GM12865 (cell line): Measurements from ENCODE around the gene CIC.

ENCODE experiments used
- DNase-seq: peaks from one replicate; pipeline ENCODE4 v3.0.0; 2010; ENCODE audit warnings: low read depth
- H3K4me3 ChIP-seq: 2 replicates; pipeline ENCODE4 v1.5.1; 2011; ENCODE audit warnings: mild to moderate bottlenecking, low read depth, low read length, control low read depth
- CTCF ChIP-seq: IDR thresholded peaks from 2 replicates; pipeline ENCODE4 v1.5.1; 2011; ENCODE audit warnings: low read length, control low read depth, low read depth, inconsistent platforms; ENCODE audit not compliant: insufficient read depth; ENCODE audit errors: missing control alignments

Gene CIC

DNA sequence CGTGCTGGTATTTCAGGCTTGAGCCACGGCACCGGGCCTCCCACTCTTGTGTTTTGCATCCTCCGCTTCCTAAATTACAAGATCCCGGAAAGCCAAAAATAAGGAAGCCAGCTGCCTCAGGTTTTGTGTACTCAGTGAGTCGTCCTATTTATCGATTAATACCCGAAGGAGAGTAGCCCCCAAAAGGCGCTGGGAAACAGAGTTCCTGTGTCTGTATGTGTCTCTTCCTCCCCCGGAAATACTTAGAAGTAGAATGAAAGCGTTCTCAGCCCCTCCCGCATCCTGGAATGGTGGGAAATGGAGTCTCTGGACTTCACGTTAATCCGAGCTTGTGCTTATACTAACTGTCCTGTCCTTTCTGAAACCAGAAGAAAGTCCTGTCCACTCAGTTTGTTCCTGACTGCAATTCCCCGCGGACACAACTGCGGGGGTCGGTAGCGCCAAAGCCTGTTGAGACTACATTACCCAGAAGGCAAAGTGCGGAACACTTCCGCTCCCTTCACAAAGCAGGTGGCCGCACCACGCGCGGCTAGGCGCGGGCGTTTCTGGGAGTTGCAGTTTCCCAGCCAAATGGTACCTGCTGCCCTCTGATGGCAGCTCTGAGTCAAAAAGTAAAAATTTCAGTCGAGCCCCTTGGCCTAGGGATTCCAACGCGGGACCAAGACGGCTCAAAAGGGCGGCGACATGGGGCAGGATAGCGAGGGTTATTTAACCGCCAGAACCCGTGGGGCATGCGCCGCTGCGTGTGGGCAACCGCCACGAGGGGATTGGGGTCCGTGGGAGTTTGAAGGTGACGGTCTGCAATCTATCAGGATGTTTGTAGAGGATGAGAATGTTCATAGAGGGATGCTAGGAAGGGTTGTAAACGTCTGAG lies 24.5 kb upstream of the CIC start:
- TF ChIP-seq CTCF, result peak; percentile 66
- DNase-seq, result peak; percentile 96
- peak overlapping the region; percentile 88 for H3K4me3 ChIP-seq

DNA sequence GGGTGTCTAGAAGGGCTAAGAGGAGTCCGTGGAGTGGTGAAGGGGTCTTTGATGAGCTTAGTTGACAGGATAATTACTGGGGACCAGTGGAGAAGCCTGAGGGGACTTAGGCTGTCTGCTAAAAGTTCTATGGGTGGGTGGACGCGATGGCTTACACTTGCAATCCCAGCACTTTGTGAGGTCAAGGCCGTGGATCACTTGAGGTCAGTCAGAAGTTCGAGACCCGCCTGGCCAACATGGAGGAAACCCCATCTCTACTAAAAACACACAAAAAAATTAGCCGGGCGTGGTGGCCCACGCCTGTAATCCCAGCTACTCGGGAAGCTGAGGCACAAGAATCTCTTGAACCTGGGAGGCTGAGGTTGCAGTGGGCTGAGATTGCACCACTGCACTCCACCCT lies 23.8 kb upstream of the CIC start:
- peak overlapping the region; percentile 33 for H3K4me3 ChIP-seq
- TF ChIP-seq CTCF, result no peak
- DNase-seq, result no peak

DNA sequence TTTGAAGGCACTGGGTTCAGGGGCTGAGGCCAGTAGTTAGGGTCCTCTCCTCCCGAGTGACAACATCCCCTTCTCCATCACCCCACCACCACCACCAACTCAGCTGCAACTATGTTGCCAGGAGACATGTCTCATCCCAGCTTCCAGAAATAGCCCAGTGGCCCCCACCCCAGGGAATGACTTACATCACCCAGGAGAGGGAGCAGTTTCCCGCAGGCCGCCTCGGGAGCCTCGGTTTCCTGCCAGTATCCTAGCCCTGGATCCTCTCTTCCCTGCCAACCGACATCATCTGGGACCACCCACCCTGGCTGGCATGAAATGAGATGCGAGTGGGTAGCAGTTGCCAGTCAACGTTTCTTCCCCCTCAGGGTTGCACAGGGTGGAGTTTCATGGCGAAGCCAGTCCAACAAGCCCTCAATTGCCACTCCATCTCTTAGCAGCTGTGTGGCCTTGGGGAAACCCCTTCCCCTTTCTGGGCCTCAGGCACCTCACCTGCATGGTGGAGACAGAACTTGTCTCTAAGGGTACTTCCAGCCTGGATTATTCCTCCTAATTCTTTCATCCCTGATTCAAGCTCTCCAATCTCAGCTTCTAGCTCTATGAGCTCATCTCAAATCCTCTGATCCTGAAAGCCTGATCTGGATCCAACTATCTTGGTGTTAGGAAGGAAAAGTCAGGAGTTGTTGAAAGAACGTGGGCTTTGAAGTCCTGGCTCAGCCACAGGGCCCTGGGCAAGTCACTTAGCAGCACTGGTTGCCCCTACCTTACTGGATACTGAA lies 22.7 kb upstream of the CIC start:
- no peak for DNase-seq

DNA sequence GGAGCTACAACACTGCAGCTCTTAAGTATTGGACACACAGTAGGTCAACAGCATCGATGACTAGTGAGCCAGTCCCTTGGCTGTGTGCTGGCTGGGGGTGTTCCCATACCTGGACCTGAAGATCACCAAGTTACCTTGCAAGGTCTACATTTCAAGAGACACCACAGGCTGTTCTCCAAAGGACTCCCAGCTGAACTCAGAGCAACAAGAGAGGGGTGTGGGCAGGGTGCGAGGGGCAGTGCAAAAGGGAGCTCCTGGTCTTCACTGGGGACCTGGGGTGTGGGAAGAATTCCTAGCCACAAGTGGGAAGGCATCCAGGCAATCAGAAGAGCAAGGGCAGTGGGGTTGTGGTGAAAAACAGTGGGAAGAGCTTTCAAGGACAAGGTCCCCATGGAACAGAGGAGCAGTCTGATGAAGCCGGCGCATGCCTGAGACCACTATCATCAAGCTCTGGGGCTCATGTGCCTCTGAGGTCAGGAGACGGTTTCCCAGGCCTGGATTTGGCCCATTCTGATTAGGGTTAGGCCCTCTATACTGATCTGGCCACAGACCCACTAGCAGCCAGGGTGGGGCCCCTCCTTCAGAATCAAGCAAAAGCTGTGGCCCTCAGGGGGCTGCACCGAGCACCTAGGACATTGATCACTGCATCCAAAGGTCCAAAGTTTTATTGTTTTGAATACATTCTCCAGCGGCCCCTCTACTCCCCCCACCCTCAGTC lies 22.0 kb upstream of the CIC start:
- no peak overlapping the region for H3K4me3 ChIP-seq
- no peak for TF ChIP-seq CTCF
- DNase-seq, result no peak

More for the DNA sequence above, 22.7 kb upstream of the CIC start:
- no peak for TF ChIP-seq CTCF
- no peak overlapping the region for H3K4me3 ChIP-seq

GRCh38 chr19:42247640-42248199 lies 21.3 kb upstream of the CIC start:
- TF ChIP-seq CTCF, result no peak
- H3K4me3 ChIP-seq, result no peak overlapping the region
- DNase-seq, result no peak

DNA sequence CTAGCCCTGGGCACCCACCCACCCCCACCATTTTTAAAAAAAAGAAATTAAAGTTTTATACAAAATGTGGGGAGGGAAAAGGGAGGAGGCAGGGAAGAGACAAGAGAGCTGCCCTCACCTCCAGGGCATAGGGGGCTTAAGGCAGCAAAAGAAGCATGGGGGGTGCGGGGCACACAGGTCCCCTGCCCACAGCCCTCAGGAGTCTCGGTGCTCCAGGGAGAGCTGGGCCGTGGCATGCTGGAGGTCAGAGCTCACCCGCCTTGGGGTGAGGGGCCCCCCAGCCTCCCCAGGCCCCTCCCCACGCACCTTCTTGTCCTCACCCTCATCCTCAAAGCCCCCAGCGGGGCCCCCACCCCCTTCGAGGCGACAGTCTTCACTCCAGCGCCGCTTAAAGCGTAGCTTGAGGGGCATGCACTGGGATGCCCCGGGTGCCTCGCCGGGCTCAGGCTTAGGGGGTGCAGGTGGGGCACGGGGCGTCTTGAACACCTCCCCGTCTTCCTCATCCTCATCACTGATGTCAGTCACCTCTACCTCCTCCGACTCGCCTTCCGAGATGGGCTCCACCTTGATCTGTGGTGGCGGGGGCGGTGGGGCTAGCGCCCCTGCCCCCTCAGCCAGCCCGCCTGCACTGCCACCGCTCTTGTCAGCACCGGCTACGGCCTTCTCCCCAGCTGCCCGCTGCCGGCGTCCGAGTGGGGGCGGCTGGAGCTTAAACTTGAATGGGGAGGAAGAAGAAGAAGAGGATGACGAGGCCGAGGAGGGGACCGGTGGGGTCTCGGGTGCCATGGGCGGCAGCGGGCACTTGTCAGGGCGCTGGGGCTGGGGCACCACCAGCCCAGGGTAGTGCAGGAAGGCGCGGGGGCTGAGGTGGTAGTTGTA lies 20.5 kb upstream of the CIC start:
- no peak for TF ChIP-seq CTCF
- H3K4me3 ChIP-seq, result no peak overlapping the region
- DNase-seq, result no peak
